ENCODE data around the gene PPP6R2. TPM values are rescaled to one million over a fixed set of nuclear protein-coding genes. Genes with fewer than 3 reads are reported as not detected.
"Not testable (repeated sequence)": the region's sequence is repeated elsewhere in the genome, so short reads cannot be mapped to it uniquely, and the experiment has no call there.

PPP6R2 gene
- total and polyA plus RNA-seq, 12 donors = 34.7 to 51.5 (median 37.7) TPM

GRCh38 chr22:50432131-50432876 lies 89.2 kb downstream of the PPP6R2 start:
- no peak for DNase-seq
- no peak overlapping the region for H3K4me3 ChIP-seq

GRCh38 chr22:50432877-50433510 lies 89.9 kb downstream of the PPP6R2 start:
- H3K9me3 ChIP-seq; H3K27ac ChIP-seq; DNase-seq; H3K4me1 ChIP-seq; H3K27me3 ChIP-seq; ATAC-seq; intact Hi-C loops (cut with DNase I); H3K4me3 ChIP-seq: not testable (repeated sequence)
- WGBS, 2 donors = 92 to 95% methylated on average over 18 to 24 of the region's 24 CpGs
- peaks cover 3 to 84% (median 48%) of the 10 kb centered on the region in 9 donors for H3K36me3 ChIP-seq

More at GRCh38 chr22:50432131-50432876, 89.2 kb downstream of the PPP6R2 start:
- peak in 2 of 8 donors; percentile 13 to 48 for ATAC-seq
- Histone ChIP-seq H3K4me1 (no peaks in the 10 kb centered on the region), H3K27ac (no peak overlapping the region), H3K9me3 (peaks cover 0 to 7% (median 0%) of the 10 kb centered on the region in 11 donors), H3K36me3 (peaks cover 0 to 84% (median 55%) of the 10 kb centered on the region in 9 donors), H3K27me3 (no peaks in the 10 kb centered on the region)
- WGBS, 2 donors = 96% methylated on average over 35 of the region's 35 CpGs
- intact Hi-C loops (cut with DNase I) = no loop called here
- TF ChIP-seq, protein P1, sequence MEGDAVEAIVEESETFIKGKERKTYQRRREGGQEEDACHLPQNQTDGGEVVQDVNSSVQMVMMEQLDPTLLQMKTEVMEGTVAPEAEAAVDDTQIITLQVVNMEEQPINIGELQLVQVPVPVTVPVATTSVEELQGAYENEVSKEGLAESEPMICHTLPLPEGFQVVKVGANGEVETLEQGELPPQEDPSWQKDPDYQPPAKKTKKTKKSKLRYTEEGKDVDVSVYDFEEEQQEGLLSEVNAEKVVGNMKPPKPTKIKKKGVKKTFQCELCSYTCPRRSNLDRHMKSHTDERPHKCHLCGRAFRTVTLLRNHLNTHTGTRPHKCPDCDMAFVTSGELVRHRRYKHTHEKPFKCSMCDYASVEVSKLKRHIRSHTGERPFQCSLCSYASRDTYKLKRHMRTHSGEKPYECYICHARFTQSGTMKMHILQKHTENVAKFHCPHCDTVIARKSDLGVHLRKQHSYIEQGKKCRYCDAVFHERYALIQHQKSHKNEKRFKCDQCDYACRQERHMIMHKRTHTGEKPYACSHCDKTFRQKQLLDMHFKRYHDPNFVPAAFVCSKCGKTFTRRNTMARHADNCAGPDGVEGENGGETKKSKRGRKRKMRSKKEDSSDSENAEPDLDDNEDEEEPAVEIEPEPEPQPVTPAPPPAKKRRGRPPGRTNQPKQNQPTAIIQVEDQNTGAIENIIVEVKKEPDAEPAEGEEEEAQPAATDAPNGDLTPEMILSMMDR (IDR thresholded peaks at IDR 0.05) = no peak

- no peak for ATAC-seq
These were observed 91.7 kb downstream of the PPP6R2 start for GRCh38 chr22:50434849-50435248.

GRCh38 chr22:50435291-50436014 lies 92.3 kb downstream of the PPP6R2 start:
- no peak for ATAC-seq
- Histone ChIP-seq H3K27me3 (no peaks in the 10 kb centered on the region), H3K4me1 (no peaks in the 10 kb centered on the region), H3K36me3 (peaks cover 4 to 84% (median 53%) of the 10 kb centered on the region in 9 donors), H3K9me3 (no peaks in the 10 kb centered on the region), H3K4me3 (no peak overlapping the region), H3K27ac (no peak overlapping the region)
- 87 to 90% methylated on average over 20 of the region's 20 CpGs for WGBS, 2 donors
- DNase-seq = no peak
- intact Hi-C loops (cut with DNase I) = no loop called here
- TF ChIP-seq, protein P1 (IDR thresholded peaks at IDR 0.05) = no peak

More at GRCh38 chr22:50434849-50435248, 91.7 kb downstream of the PPP6R2 start:
- Histone ChIP-seq H3K4me3 (no peak overlapping the region), H3K27me3 (no peaks in the 10 kb centered on the region), H3K27ac (no peak overlapping the region), H3K4me1 (no peaks in the 10 kb centered on the region), H3K9me3 (no peaks in the 10 kb centered on the region), H3K36me3 (peaks cover 4 to 84% (median 55%) of the 10 kb centered on the region in 9 donors)
- 91 to 93% methylated on average over 24 of the region's 24 CpGs for WGBS, 2 donors
- TF ChIP-seq, protein P1 (IDR thresholded peaks at IDR 0.05) = no peak
- intact Hi-C loops (cut with DNase I) = no loop called here
- DNase-seq = no peak

Data from heart right ventricle (tissue), 16 donors.